Kidney (tissue), 14 donors: ENCODE data around the gene SLC13A1. TPM values are rescaled to one million over a fixed set of nuclear protein-coding genes. Genes with fewer than 3 reads are reported as not detected.
A peak's percentile ranks its signal among the peaks of the same experiment; 100 is the strongest.

Experiments used
- DNase-seq, 5 donors: peaks; one replicate each; pipeline ENCODE4 v3.0.0-alpha.2; 2013 to 2020
- FAIRE-seq: peaks from 2 replicates; lab custom pipeline; 2012; peaks lifted over from hg19 to GRCh38; lab: Jason Lieb, UNC
- H3K27ac ChIP-seq, 2 donors: one replicate each; pipeline ENCODE4 v1.7.0; 2013; ENCODE audit warnings: low read depth in 2 of 2, low read length in 2 of 2, inconsistent platforms in 1 of 2
- H3K27me3 ChIP-seq: one replicate; pipeline ENCODE4 v1.7.1; 2013; ENCODE audit warnings: low read length, inconsistent platforms; ENCODE audit not compliant: control insufficient read depth, insufficient read depth
- H3K36me3 ChIP-seq, 3 donors: one replicate each; pipeline versions ENCODE4 v1.7.0 to v1.7.1; 2013; ENCODE audit warnings: low read length in 3 of 3, control low read depth in 1 of 3, inconsistent platforms in 1 of 3; ENCODE audit not compliant: insufficient read depth in 3 of 3, control insufficient read depth in 2 of 3
- H3K4me1 ChIP-seq, 3 donors: one replicate each; pipeline versions ENCODE4 v1.7.0 to v1.7.1; 2013; ENCODE audit warnings: low read length in 3 of 3, inconsistent platforms in 1 of 3, low read depth in 1 of 3; ENCODE audit not compliant: control insufficient read depth in 2 of 3, insufficient read depth in 2 of 3
- H3K4me3 ChIP-seq, 3 donors: one replicate each; pipeline versions ENCODE4 v1.7.0 to v1.8.1; 2013; ENCODE audit warnings: low read length in 3 of 3, control low read depth in 1 of 3, inconsistent platforms in 1 of 3
- H3K9ac ChIP-seq, 3 donors: one replicate each; pipeline versions ENCODE4 v1.7.0 to v1.7.1; 2013; ENCODE audit warnings: low read length in 3 of 3, control low read depth in 1 of 3, inconsistent platforms in 1 of 3
- H3K9me3 ChIP-seq, 3 donors: one replicate each; pipeline versions ENCODE4 v1.7.0 to v1.7.1; 2013; ENCODE audit warnings: low read length in 3 of 3, control low read depth in 1 of 3, inconsistent platforms in 1 of 3; ENCODE audit not compliant: control insufficient read depth in 2 of 3, insufficient read depth in 1 of 3
- intact Hi-C: fragments of 100-400 bp; cut with DNase I; formaldehyde crosslinking; loops from one replicate; pipeline ENCODE4 v1.11.1; 2022
- polyA plus RNA-seq: library from polyadenylated mRNA; stranded (reverse); fragments of 350-450 nt; fragmentation: Illumina TruSeq; extraction: RNeasy Lipid Tissue Mini Kit (QIAGEN cat#74804); gene quantifications from one replicate; pipeline ENCODE4 v1.2.3, GENCODE V29; 2014; ENCODE audit warnings: low read depth, low replicate concordance; ENCODE audit not compliant: insufficient read depth
- total RNA-seq: library from RNA; stranded (reverse); fragmentation: NEBNext Ultra II Directional; extraction: Animal tissue kit (Norgen Biotek cat#: 25700); gene quantifications from one replicate; pipeline ENCODE4 v1.2.1, GENCODE V29; 2021
- TF ChIP-seq, protein P1 (sequence below): IDR thresholded peaks from 3 replicates; pipeline ENCODE4 v1.5.1; 2012; ENCODE audit warnings: mild to moderate bottlenecking, moderate library complexity, borderline replicate concordance; ENCODE audit not compliant: insufficient read depth; ENCODE audit errors: extremely low read depth
- donor health status: control.
- donor health status: control.
- donor health status: control.
- donor health status: control.
- donor health status: control.
- donor health status: DM: yes; HTN: yes; CAD: no.
- donor health status: Normal renal cell carcinoma (clear cell type).

SLC13A1 gene
- total and polyA plus RNA-seq, 2 donors from 2014 or later, result 10.1 to 17.0 TPM

DNA sequence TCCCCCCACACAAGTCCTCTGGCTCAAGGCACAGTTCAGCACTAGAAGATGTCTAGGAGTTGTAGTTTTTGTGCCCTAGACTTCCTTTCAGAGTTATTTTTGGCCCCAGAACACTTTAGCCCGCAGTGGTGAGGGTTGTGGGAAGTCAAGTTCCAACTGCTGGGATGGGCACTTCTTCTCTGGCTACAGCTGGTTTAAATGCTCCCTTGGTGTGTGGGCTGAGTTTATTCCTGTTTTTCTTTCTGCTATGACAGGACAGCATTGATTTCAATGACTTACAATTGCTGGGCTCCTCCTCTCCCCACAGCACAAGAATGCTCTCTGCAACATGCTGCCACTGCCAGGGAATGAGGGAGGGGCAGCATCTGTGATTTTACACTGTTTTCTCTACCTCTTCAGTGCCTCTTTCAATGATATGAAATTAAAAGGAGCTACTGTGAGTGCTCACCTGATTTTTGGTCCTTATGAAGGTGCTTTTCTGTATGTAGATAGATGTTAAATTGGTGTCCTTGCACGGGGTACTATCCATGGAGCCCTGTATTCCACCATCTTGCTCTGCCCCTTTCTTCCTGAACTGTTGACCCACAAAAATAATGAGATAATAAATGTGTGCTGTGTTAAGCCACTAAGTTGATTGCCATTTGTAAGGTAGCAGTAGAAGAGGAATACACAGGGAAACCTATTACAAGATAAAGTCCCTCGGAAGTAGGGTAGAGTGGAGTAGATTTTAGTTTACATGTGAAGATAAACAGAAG lies 56.3 kb downstream of the SLC13A1 start:
- no peaks in the 10 kb centered on the region for H3K4me1 ChIP-seq
- TF ChIP-seq, protein P1, sequence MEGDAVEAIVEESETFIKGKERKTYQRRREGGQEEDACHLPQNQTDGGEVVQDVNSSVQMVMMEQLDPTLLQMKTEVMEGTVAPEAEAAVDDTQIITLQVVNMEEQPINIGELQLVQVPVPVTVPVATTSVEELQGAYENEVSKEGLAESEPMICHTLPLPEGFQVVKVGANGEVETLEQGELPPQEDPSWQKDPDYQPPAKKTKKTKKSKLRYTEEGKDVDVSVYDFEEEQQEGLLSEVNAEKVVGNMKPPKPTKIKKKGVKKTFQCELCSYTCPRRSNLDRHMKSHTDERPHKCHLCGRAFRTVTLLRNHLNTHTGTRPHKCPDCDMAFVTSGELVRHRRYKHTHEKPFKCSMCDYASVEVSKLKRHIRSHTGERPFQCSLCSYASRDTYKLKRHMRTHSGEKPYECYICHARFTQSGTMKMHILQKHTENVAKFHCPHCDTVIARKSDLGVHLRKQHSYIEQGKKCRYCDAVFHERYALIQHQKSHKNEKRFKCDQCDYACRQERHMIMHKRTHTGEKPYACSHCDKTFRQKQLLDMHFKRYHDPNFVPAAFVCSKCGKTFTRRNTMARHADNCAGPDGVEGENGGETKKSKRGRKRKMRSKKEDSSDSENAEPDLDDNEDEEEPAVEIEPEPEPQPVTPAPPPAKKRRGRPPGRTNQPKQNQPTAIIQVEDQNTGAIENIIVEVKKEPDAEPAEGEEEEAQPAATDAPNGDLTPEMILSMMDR, result no peak
- DNase-seq (peak in 2 of 5 donors; percentile 9 to 14), FAIRE-seq (no peak)
- H3K4me3 ChIP-seq, result no peak overlapping the region
- no peaks in the 10 kb centered on the region for H3K9me3 ChIP-seq
- no peaks in the 10 kb centered on the region for H3K27me3 ChIP-seq
- intact Hi-C loops, result no loop called here
- H3K36me3 ChIP-seq, result peaks cover 0 to 8% (median 0%) of the 10 kb centered on the region in 3 donors
- H3K9ac ChIP-seq, result no peak overlapping the region
- no peak overlapping the region for H3K27ac ChIP-seq

DNA sequence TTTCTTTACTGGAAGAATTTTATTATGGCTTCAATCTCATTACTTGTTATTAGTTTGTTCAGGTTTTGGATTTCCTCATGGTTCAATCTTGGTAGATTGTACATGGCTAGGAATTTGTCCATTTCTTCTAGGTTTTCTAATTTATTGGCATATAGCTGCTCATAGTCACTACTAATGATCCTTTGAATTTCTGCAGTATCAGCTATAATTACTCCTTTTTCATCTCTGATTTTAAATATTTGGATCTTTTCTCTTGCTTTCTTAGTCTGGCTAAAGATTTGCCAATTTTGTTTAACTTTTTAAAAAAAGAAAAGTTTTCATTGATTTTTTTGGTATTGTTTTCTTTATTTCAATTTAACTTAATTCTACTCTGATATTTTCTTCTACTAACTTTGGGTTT lies 59.2 kb downstream of the SLC13A1 start:
- intact Hi-C loops, result no loop called here
- DNase-seq (no peak), FAIRE-seq (peak; percentile 17)
- H3K4me1 ChIP-seq, result no peaks in the 10 kb centered on the region
- no peak overlapping the region for H3K9ac ChIP-seq
- TF ChIP-seq, protein P1, result no peak
- H3K27ac ChIP-seq, result no peak overlapping the region
- H3K4me3 ChIP-seq, result no peak overlapping the region
- H3K27me3 ChIP-seq, result no peaks in the 10 kb centered on the region
- H3K9me3 ChIP-seq, result no peaks in the 10 kb centered on the region
- peaks cover 0 to 5% (median 0%) of the 10 kb centered on the region in 3 donors for H3K36me3 ChIP-seq

DNA sequence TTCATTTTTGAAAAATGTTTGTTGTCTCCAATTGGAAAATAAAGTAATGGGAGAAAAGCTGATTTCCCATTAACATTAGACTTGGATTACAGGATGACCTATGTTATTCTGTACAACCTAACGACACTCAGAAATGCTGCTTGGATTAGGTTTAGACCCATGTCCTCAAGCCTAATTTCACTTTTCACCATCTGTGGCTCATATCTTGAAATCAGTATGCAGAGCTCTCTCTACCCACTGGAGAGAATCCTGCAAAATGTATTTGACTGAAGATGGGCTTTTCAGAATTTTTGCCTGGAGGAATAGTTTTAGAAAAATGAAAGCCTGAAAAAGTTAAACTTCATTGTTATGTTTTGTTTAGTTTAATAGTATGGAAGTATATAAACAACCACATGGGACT lies 63.8 kb downstream of the SLC13A1 start:
- Histone ChIP-seq H3K4me3 (no peak overlapping the region), H3K36me3 (peaks cover 0 to 3% (median 0%) of the 10 kb centered on the region in 3 donors), H3K9ac (no peak overlapping the region), H3K4me1 (no peaks in the 10 kb centered on the region), H3K9me3 (no peaks in the 10 kb centered on the region), H3K27me3 (no peaks in the 10 kb centered on the region), H3K27ac (no peak overlapping the region)
- no peak for FAIRE-seq
- intact Hi-C loops, result no loop called here
- DNase-seq, result no peak
- TF ChIP-seq, protein P1, result no peak
